ENCODE results near the gene CXCL14. TPM values are rescaled to one million over a fixed set of nuclear protein-coding genes. Genes with fewer than 3 reads are reported as not detected.

Gene CXCL14
- total and polyA plus RNA-seq, 2 of the 13 experiments (the other 11 are each of a cell fraction or from before 2014, with no cell fraction given): not detected

DNA sequence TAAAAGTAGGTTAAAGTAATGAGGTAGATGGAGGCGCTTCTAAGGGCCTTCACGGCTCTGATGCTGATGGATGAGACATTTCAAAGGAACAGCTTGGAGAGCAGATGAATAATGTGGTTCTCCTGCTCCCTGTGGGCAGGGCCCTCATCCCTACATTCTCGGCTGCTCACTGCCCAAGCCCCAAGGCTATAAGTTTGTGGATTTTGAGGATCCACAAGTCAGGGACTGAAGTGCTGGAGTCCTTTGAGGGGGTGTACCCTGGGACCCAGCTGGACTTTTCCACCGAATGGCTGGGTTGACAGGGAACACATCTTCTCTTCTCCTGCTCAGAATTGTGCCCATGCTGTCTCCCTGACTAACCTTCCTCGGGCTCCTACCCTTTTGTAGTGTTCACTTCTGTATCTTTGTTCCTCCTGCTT, 21.4 kb upstream of the CXCL14 start:
- no peak for DNase-seq (ENCODE audit: low spot score)
- no peaks in the 10 kb centered on the region for H4K20me1 ChIP-seq (ENCODE audit: insufficient read depth, low read length)
- TF ChIP-seq TMF1 (CRISPR knock-in tag; IDR thresholded peaks at IDR 0.05; ENCODE audit: low read depth): no peak
- no peak for TF ChIP-seq MAFF (IDR thresholded peaks at IDR 0.05; ENCODE audit: low read depth, low read length)
- TF ChIP-seq EP300 (IDR thresholded peaks at IDR 0.05; ENCODE audit: low read depth in 2 of 2, low read length in 2 of 2): no peak
- no peak for TF ChIP-seq EP300 (CRISPR knock-in tag; IDR thresholded peaks at IDR 0.05; ENCODE audit: borderline replicate concordance)
- no peak for TF ChIP-seq JDP2 (CRISPR knock-in tag; IDR thresholded peaks at IDR 0.05; ENCODE audit: borderline replicate concordance)
- no peak for TF ChIP-seq ZNF660 (CRISPR knock-in tag; IDR thresholded peaks at IDR 0.05; ENCODE audit: borderline replicate concordance, low read depth)
- TF ChIP-seq ZNF558 (CRISPR knock-in tag; IDR thresholded peaks at IDR 0.05; ENCODE audit: borderline replicate concordance): no peak
- TF ChIP-seq ZNF160 (CRISPR knock-in tag; IDR thresholded peaks at IDR 0.05): no peak
- no TSS peak for BruUV-seq (replicated peaks)
- no peak overlapping the region for H3K27ac ChIP-seq (ENCODE audit: extremely low read length, insufficient read depth, low read length)
- H3K9me3 ChIP-seq (ENCODE audit: low read length): no peaks in the 10 kb centered on the region
- ChIA-PET CTCF (ENCODE audit: low intra/inter-chr PET ratio, low total read pairs) (no interaction called here), POLR2A (no interaction called here)
- no peaks in the 10 kb centered on the region for H3K36me3 ChIP-seq (replicated peaks in 1 of 2; ENCODE audit: control insufficient read depth in 1 of 2, insufficient read depth in 2 of 2, low read length in 2 of 2)
- H3K4me1 ChIP-seq (ENCODE audit: insufficient read depth, low read length): peaks cover 13% of the 10 kb centered on the region; the same call in 1 of the 2 replicates
- H3K27me3 ChIP-seq (ENCODE audit: control insufficient read depth in 1 of 2, insufficient read depth in 2 of 2, low read length in 2 of 2): peaks cover 2 to 4% of the 10 kb centered on the region in 2 experiments; a peak in 3 of 5 replicates
- intact Hi-C loops (cut with micrococcal nuclease; ENCODE audit: unreplicated experiment): no loop called here
- H3K9ac ChIP-seq (ENCODE audit: insufficient read depth, low read depth, low read length): no peak overlapping the region
- H3K4me3 ChIP-seq (replicated peaks in 1 of 3; ENCODE audit: insufficient read depth in 1 of 3, low read depth in 2 of 3, low read length in 3 of 3): no peak overlapping the region
- H3K79me2 ChIP-seq (ENCODE audit: insufficient read depth, low read length): no peaks in the 10 kb centered on the region
- no peak overlapping the region for H2AFZ ChIP-seq (ENCODE audit: low read length)
- ATAC-seq: no peak
- FAIRE-seq: no peak
- in situ Hi-C loops (cut with HindIII; ENCODE audit: extremely low pct_ligation_motif_present, low pct_unique_long_range_greater_than_20kb): no loop called here
- no peak overlapping the region for H3K4me2 ChIP-seq (ENCODE audit: low read depth, low read length)
- WGBS (ENCODE audit: low lambda C conversion rate): 1% methylated on average over 4 of the region's 5 CpGs

DNA sequence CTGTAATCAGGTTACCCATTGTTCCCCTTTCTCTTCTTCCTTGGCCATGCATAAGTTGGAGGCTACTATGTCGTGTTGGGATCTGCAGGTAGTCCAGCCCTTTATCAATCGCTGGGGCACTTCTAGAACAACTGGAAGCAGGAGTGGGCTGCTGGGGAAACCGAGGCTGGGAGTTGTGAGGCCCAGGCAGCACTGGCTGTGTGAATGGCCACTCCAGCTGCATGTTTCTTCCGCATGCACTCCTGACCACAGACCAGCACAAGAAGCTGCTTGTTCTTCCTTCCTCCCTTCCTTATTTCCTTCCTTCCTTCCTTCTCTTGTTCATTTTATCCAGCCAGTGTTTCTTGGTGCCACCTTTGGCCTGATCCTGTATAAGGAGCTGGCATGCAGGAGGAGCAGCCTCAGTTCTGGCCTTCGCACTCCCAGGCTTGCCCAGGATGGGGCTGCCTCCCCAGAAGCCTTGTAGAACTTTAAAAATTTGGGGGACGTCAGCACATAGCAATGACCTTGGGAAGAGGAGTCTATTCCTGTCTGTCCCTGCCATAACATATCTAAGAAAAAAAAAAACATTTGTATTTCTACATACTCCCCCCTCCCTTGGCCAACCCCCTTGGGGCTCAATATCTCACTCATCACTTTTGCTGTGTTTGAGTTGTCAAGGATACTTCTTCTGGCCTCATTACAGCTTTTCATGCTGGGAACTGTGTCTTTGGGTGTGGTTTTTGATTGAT, 20.8 kb upstream of the CXCL14 start:
- Histone ChIP-seq H3K4me1 (ENCODE audit: insufficient read depth, low read length) (peaks cover 11% of the 10 kb centered on the region; the same call in 1 of the 2 replicates), H3K36me3 (replicated peaks in 1 of 2; ENCODE audit: control insufficient read depth in 1 of 2, insufficient read depth in 2 of 2, low read length in 2 of 2) (no peaks in the 10 kb centered on the region), H3K4me3 (replicated peaks in 1 of 3; ENCODE audit: insufficient read depth in 1 of 3, low read depth in 2 of 3, low read length in 3 of 3) (no peak overlapping the region), H3K79me2 (ENCODE audit: insufficient read depth, low read length) (no peaks in the 10 kb centered on the region), H2AFZ (ENCODE audit: low read length) (no peak overlapping the region), H3K4me2 (ENCODE audit: low read depth, low read length) (no peak overlapping the region), H3K27me3 (ENCODE audit: control insufficient read depth in 1 of 2, insufficient read depth in 2 of 2, low read length in 2 of 2) (peaks cover 2 to 4% of the 10 kb centered on the region in 2 experiments; a peak in 3 of 5 replicates), H3K9me3 (ENCODE audit: low read length) (no peaks in the 10 kb centered on the region), H4K20me1 (ENCODE audit: insufficient read depth, low read length) (no peaks in the 10 kb centered on the region), H3K27ac (ENCODE audit: extremely low read length, insufficient read depth, low read length) (no peak overlapping the region), H3K9ac (ENCODE audit: insufficient read depth, low read depth, low read length) (no peak overlapping the region)
- 28% methylated on average over 4 of the region's 6 CpGs for whole genome bisulfite sequencing (ENCODE audit: low lambda C conversion rate)
- FAIRE-seq (no peak), ATAC-seq (no peak), DNase-seq (ENCODE audit: low spot score) (no peak)
- intact Hi-C loops (cut with micrococcal nuclease; ENCODE audit: unreplicated experiment): no loop called here
- POLR2A ChIA-PET: no interaction called here
- TF ChIP-seq ATF7-NPFF (CRISPR knock-in tag; IDR thresholded peaks at IDR 0.05; ENCODE audit: low read depth) (no peak), SIN3A (IDR thresholded peaks at IDR 0.05; ENCODE audit: borderline replicate concordance, low read depth, low read length) (no peak), NONO (IDR thresholded peaks at IDR 0.05) (no peak), NONO (CRISPR knock-in tag; conservative IDR thresholded peaks at IDR 0.05) (no peak), SUZ12 (IDR thresholded peaks at IDR 0.05; ENCODE audit: low read depth, low read length) (no peak), EEA1 (CRISPR knock-in tag; IDR thresholded peaks at IDR 0.05; ENCODE audit: borderline replicate concordance) (no peak), ARHGAP35 (CRISPR knock-in tag; IDR thresholded peaks at IDR 0.05; ENCODE audit: borderline replicate concordance) (no peak)
- TF ChIP-seq, protein P1, sequence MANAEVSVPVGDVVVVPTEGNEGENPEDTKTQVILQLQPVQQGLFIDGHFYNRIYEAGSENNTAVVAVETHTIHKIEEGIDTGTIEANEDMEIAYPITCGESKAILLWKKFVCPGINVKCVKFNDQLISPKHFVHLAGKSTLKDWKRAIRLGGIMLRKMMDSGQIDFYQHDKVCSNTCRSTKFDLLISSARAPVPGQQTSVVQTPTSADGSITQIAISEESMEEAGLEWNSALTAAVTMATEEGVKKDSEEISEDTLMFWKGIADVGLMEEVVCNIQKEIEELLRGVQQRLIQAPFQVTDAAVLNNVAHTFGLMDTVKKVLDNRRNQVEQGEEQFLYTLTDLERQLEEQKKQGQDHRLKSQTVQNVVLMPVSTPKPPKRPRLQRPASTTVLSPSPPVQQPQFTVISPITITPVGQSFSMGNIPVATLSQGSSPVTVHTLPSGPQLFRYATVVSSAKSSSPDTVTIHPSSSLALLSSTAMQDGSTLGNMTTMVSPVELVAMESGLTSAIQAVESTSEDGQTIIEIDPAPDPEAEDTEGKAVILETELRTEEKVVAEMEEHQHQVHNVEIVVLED (CRISPR knock-in tag; IDR thresholded peaks at IDR 0.05; ENCODE audit: borderline replicate concordance): no peak
- CTCF ChIA-PET (ENCODE audit: low intra/inter-chr PET ratio, low total read pairs): no interaction called here
- BruUV-seq (replicated peaks): no TSS peak
- in situ Hi-C loops (cut with HindIII; ENCODE audit: extremely low pct_ligation_motif_present, low pct_unique_long_range_greater_than_20kb): no loop called here

Data from HepG2 (cell line).